DND-41 (cell line): ENCODE results near the gene ANKRD39.

Experiments
- ATAC-seq: fragments of 200-7000 bp; cut with Tn5 transposase; 3 replicates; pipeline ENCODE4 v1.9.1; 2021; ENCODE audit warnings: low read depth; ENCODE audit not compliant: insufficient read depth
- DNase-seq: peaks from one replicate; pipeline ENCODE4 v3.0.0-alpha.2; 2020
- H2AFZ ChIP-seq: 2 replicates; pipeline ENCODE4 v1.6.0; 2012; ENCODE audit warnings: low read depth, low read length
- H3K27ac ChIP-seq: 2 replicates; pipeline ENCODE4 v1.5.1; 2012; ENCODE audit warnings: low read length, inconsistent platforms
- H3K27me3 ChIP-seq: fragments of 200-600 bp; sonication (generic); 2 replicates; pipeline ENCODE4 v1.6.0; 2012; ENCODE audit warnings: low read length, mild to moderate bottlenecking, inconsistent platforms; ENCODE audit not compliant: insufficient read depth, poor library complexity
- H3K36me3 ChIP-seq: 2 replicates; pipeline ENCODE4 v1.5.1; 2012; ENCODE audit warnings: low read length, inconsistent platforms; ENCODE audit not compliant: insufficient read depth
- H3K4me1 ChIP-seq: 2 replicates; pipeline ENCODE4 v1.5.1; 2012; ENCODE audit warnings: mild to moderate bottlenecking, low read length; ENCODE audit not compliant: insufficient read depth
- H3K4me2 ChIP-seq: 2 replicates; pipeline ENCODE4 v1.6.0; 2012; ENCODE audit warnings: mild to moderate bottlenecking, moderate library complexity, low read length, inconsistent platforms; ENCODE audit not compliant: insufficient read depth
- H3K4me3 ChIP-seq, 2 experiments: fragments of 200-600 bp in 1 of 2; shearing (Covaris generic) in 1 of 2; 2 replicates each; pipeline ENCODE4 v1.5.1; 2012 to 2016; ENCODE audit warnings: inconsistent platforms in 2 of 2, low read length in 2 of 2, mild to moderate bottlenecking in 2 of 2, low read depth in 1 of 2, moderate library complexity in 1 of 2
- H3K79me2 ChIP-seq: 2 replicates; pipeline ENCODE4 v1.6.0; 2012; ENCODE audit warnings: low read length, inconsistent platforms; ENCODE audit not compliant: insufficient read depth
- H3K9ac ChIP-seq: 2 replicates; pipeline ENCODE4 v1.6.0; 2012; ENCODE audit warnings: low read depth, mild to moderate bottlenecking, inconsistent platforms, low read length, moderate library complexity
- H3K9me3 ChIP-seq: 2 replicates; pipeline ENCODE4 v1.5.1; 2012; ENCODE audit warnings: low read length, moderate library complexity, mild to moderate bottlenecking, inconsistent platforms; ENCODE audit not compliant: insufficient read depth, severe bottlenecking
- H4K20me1 ChIP-seq: 2 replicates; pipeline ENCODE4 v1.6.0; 2012; ENCODE audit warnings: low read length; ENCODE audit not compliant: insufficient read depth
- EZH2 ChIP-seq: IDR thresholded peaks from 3 replicates; pipeline ENCODE4 v1.6.1; 2012; ENCODE audit warnings: borderline replicate concordance, low read depth, mild to moderate bottlenecking, moderate library complexity, low read length, inconsistent platforms; ENCODE audit not compliant: severe bottlenecking
- TF ChIP-seq, protein P1 (sequence below): IDR thresholded peaks from 2 replicates; pipeline ENCODE4 v1.5.1; 2012; ENCODE audit warnings: borderline replicate concordance, low read length, moderate library complexity, mild to moderate bottlenecking; ENCODE audit not compliant: poor library complexity, severe bottlenecking; ENCODE audit errors: extremely low read depth

The ANKRD39 gene

DNA sequence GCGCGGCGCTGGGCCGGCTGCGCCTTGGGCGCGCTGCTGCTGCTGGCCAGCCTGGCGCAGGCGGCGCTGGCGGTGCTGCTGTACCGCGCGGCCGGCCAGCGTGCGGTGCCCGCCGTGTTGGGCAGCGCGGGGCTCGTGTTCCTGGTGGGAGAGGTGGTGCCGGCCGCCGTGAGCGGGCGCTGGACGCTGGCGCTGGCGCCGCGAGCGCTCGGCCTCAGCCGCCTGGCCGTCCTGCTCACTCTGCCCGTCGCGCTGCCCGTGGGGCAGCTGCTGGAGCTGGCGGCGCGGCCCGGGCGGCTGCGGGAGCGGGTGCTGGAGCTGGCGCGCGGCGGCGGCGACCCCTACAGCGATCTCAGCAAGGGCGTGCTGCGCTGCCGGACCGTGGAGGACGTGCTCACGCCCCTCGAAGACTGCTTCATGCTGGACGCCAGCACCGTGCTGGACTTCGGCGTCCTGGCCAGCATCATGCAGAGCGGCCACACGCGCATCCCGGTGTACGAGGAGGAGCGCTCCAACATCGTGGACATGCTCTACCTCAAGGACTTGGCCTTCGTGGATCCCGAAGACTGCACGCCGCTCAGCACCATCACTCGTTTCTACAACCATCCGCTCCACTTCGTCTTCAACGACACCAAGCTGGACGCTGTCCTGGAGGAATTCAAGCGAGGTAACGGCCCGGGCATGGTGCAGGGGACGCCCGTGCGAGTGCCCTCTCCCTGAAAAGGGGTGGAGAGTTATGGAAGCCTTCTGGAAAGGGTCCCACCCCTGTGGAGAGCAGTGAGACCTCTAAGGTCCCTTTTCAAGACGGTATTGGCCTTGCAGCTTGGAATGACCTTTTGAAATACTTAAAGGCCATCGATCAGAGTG, 40.7 kb downstream of the ANKRD39 start:
- no peak for ATAC-seq
- Histone ChIP-seq H3K4me1 (peaks cover 50% of the 10 kb centered on the region), H2AFZ (peak overlapping the region; percentile 88; the same call in 1 of the 2 replicates), H3K4me3 (peak overlapping the region; percentile 12 to 97; a peak in 3 of 4 replicates), H3K27ac (peak overlapping the region; percentile 89), H3K9me3 (no peaks in the 10 kb centered on the region), H4K20me1 (peaks cover 46% of the 10 kb centered on the region), H3K27me3 (no peaks in the 10 kb centered on the region), H3K79me2 (peaks cover 53% of the 10 kb centered on the region), H3K36me3 (peaks cover 34% of the 10 kb centered on the region), H3K9ac (peak overlapping the region; percentile 87), H3K4me2 (peak overlapping the region; percentile 100)
- no peak for TF ChIP-seq EZH2
- TF ChIP-seq, protein P1, sequence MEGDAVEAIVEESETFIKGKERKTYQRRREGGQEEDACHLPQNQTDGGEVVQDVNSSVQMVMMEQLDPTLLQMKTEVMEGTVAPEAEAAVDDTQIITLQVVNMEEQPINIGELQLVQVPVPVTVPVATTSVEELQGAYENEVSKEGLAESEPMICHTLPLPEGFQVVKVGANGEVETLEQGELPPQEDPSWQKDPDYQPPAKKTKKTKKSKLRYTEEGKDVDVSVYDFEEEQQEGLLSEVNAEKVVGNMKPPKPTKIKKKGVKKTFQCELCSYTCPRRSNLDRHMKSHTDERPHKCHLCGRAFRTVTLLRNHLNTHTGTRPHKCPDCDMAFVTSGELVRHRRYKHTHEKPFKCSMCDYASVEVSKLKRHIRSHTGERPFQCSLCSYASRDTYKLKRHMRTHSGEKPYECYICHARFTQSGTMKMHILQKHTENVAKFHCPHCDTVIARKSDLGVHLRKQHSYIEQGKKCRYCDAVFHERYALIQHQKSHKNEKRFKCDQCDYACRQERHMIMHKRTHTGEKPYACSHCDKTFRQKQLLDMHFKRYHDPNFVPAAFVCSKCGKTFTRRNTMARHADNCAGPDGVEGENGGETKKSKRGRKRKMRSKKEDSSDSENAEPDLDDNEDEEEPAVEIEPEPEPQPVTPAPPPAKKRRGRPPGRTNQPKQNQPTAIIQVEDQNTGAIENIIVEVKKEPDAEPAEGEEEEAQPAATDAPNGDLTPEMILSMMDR: no peak
- DNase-seq: no peak

DNA sequence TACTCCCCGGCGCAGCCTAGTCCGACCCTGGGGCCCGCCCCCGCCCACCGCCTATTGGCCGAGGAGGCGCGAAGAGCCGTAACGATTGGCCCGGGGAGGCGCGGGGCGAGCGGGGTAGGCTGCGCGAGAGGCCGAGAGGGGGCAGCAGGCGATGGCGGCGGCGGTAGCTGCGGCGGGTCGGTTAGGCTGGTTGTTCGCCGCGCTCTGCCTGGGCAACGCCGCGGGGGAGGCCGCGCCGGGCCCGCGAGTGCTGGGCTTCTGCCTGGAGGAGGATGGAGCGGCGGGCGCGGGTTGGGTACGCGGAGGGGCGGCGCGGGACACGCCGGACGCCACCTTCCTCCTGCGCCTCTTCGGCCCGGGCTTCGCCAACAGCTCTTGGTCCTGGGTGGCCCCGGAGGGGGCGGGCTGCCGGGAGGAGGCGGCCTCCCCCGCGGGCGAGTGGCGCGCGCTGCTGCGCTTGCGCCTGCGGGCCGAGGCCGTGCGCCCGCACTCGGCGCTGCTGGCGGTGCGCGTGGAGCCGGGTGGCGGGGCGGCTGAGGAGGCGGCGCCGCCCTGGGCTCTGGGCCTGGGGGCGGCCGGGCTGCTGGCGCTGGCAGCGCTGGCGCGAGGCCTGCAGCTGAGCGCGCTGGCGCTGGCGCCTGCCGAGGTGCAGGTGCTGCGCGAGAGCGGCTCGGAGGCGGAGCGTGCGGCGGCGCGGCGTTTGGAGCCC, 41.5 kb downstream of the ANKRD39 start, which contains the start of gene CNNM3:
Gene CNNM3, plus strand, starts transcription at position 142 of the 709 bp plus-strand sequence. Its CDS starts 10 bp downstream, at position 152.
- peaks cover 33% of the 10 kb centered on the region for H3K36me3 ChIP-seq
- H3K4me2 ChIP-seq: peak within 1 kb of the TSS; percentile 100
- H3K27me3 ChIP-seq: no peaks in the 10 kb centered on the region
- peak within 1 kb of the TSS; percentile 87 for H3K9ac ChIP-seq
- ATAC-seq: peak; percentile 94
- H2AFZ ChIP-seq: peak within 1 kb of the TSS; percentile 88
- H3K4me3 ChIP-seq: peak within 1 kb of the TSS; percentile 73 to 97
- peak; percentile 95 for DNase-seq
- H3K79me2 ChIP-seq: peaks cover 47% of the 10 kb centered on the region
- peak within 1 kb of the TSS; percentile 89 for H3K27ac ChIP-seq
- H4K20me1 ChIP-seq: peaks cover 43% of the 10 kb centered on the region
- no peaks in the 10 kb centered on the region for H3K9me3 ChIP-seq
- peaks cover 50% of the 10 kb centered on the region for H3K4me1 ChIP-seq
- TF ChIP-seq, protein P1: peak; percentile 61
- TF ChIP-seq EZH2: no peak

DNA sequence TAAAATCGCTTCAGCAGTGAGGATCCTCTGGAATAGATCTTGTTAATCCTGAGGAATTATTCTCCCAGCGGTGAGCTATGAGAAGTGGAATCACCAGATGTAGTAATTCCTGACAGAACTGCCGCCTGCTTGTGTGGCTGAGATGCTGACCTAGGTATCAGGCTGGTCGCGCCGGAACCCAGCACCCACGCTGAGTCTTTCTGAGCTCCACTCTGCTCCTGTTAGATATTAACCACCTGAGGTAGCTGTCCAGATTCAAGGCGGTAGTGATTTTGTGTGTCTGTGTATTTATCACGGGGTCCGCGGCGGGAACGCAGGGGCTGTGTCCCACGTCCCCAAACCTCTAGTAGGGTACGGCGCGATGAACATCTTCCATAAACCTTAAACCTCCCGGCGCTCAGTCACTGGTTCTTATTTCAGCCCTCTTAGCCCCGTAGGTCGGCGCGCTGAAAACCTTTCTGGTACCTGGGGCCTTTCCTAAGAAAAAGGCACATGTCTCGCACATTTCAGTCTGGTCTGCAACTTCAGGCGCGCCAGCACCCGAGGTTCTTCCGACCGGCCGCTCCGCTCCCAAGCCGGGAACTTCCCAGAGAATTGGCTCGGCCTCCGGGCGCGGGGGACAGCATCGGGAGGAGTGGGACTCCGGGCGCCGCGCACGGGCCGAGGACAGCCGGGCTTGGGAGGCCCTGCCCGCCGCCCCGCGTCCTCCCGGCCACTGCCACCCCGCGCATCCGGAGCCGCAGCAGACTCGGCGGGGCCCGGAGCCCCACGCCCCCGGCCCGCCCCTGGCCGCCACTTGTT, 42.3 kb downstream of the ANKRD39 start:
- Histone ChIP-seq H3K4me1 (peaks cover 44% of the 10 kb centered on the region), H3K9ac (peak overlapping the region; percentile 87), H3K36me3 (peaks cover 27% of the 10 kb centered on the region), H3K27ac (peak overlapping the region; percentile 65), H2AFZ (peak overlapping the region; percentile 87), H3K4me2 (peak overlapping the region; percentile 100), H3K9me3 (no peaks in the 10 kb centered on the region), H4K20me1 (peaks cover 36% of the 10 kb centered on the region), H3K79me2 (peaks cover 39% of the 10 kb centered on the region), H3K27me3 (no peaks in the 10 kb centered on the region), H3K4me3 (peak overlapping the region; percentile 73 to 97)
- TF ChIP-seq EZH2: no peak
- TF ChIP-seq, protein P1: no peak
- ATAC-seq: peak; percentile 8
- no peak for DNase-seq
